ENCODE data around the gene HTR3A. TPM values are rescaled to one million over a fixed set of nuclear protein-coding genes. Genes with fewer than 3 reads are reported as not detected.

Gene HTR3A
- total and polyA plus RNA-seq, 5 experiments from 2014 or later: not detected

DNA sequence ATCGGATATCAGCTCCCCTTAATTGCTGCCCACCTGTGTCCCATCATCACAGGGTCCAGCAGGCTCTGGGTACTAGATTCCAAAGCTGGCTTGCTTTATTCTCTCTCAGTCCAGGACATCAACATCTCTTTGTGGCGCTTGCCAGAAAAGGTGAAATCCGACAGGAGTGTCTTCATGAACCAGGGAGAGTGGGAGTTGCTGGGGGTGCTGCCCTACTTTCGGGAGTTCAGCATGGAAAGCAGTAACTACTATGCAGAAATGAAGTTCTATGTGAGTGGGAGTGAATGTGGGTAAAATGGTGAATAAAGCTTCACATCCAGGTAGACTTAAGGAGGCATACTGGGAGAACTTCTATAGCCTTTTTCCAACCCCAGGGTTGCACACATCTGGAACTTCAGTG lies 11.0 kb downstream of the HTR3A start:
- Mint-ChIP-seq H3K4me1 (no peaks in the 10 kb centered on the region), H3K27ac (no peak overlapping the region), H3K4me3 (no peak overlapping the region), H3K9me3 (no peaks in the 10 kb centered on the region), H3K27me3 (peaks cover 11 to 20% (median 14%) of the 10 kb centered on the region in 5 donors), H3K36me3 (no peaks in the 10 kb centered on the region)
- DNase-seq: no peak
- ATAC-seq: no peak
- POLR2A ChIA-PET: no interaction called here

GRCh38 chr11:113986351-113987140 lies 11.6 kb downstream of the HTR3A start:
- Mint-ChIP-seq H3K27me3 (peaks cover 13 to 25% (median 20%) of the 10 kb centered on the region in 5 donors), H3K4me1 (no peaks in the 10 kb centered on the region)

DNA sequence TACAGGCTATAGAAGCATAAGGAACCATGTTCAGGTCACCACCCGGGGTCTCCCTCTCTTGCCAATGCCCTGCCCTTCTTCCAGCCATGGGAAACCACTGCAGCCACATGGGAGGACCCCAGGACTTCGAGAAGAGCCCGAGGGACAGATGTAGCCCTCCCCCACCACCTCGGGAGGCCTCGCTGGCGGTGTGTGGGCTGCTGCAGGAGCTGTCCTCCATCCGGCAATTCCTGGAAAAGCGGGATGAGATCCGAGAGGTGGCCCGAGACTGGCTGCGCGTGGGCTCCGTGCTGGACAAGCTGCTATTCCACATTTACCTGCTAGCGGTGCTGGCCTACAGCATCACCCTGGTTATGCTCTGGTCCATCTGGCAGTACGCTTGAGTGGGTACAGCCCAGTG lies 14.5 kb downstream of the HTR3A start:
- Mint-ChIP-seq H3K36me3 (no peaks in the 10 kb centered on the region), H3K9me3 (no peaks in the 10 kb centered on the region), H3K27me3 (peaks cover 12 to 48% (median 28%) of the 10 kb centered on the region in 5 donors), H3K27ac (no peak overlapping the region), H3K4me3 (no peak overlapping the region), H3K4me1 (peaks cover 0 to under 1% (median 0%) of the 10 kb centered on the region in 4 donors)
- ATAC-seq (no peak), DNase-seq (no peak)
- POLR2A ChIA-PET: no interaction called here

More at GRCh38 chr11:113986351-113987140, 11.6 kb downstream of the HTR3A start:
- Mint-ChIP-seq H3K9me3 (no peaks in the 10 kb centered on the region), H3K36me3 (no peaks in the 10 kb centered on the region), H3K27ac (peak overlapping the region in 1 of 10 donors; percentile 3), H3K4me3 (no peak overlapping the region)
- no peak for DNase-seq
- POLR2A ChIA-PET: no interaction called here
- no peak for ATAC-seq

DNA sequence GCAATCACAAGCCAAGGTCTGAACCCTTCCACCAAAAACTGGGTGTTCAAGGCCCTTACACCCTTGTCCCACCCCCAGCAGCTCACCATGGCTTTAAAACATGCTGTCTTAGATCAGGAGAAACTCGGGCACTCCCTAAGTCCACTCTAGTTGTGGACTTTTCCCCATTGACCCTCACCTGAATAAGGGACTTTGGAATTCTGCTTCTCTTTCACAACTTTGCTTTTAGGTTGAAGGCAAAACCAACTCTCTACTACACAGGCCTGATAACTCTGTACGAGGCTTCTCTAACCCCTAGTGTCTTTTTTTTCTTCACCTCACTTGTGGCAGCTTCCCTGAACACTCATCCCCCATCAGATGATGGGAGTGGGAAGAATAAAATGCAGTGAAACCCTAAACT lies 15.0 kb downstream of the HTR3A start:
- POLR2A ChIA-PET: no interaction called here
- Mint-ChIP-seq H3K4me1 (peaks cover 0 to 5% (median 3%) of the 10 kb centered on the region in 4 donors), H3K36me3 (no peaks in the 10 kb centered on the region), H3K4me3 (no peak overlapping the region), H3K27ac (no peak overlapping the region), H3K9me3 (no peaks in the 10 kb centered on the region), H3K27me3 (peaks cover 10 to 49% (median 27%) of the 10 kb centered on the region in 5 donors)
- DNase-seq (no peak), ATAC-seq (no peak)

DNA sequence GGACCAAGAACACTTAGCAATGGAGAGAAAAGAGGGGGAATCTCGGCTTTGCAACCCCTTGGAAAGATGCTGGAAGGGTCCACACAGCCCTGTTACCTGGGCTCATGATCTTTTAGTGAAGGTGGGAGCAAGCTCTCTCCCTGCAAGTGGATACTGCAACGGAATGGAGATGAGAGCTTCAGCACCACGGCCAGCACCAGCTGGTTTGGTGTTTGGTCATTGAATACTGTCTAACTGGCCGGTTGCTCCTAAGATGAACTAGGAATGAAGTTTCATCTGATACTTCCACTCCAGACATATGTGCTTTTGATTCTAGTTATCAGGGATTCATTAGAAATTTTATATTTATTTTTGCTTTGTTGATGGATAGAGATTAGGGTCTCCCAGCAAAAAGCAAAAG lies 16.3 kb downstream of the HTR3A start:
- Mint-ChIP-seq H3K27ac (no peak overlapping the region), H3K4me3 (no peak overlapping the region), H3K4me1 (peaks cover 0 to 14% (median 4%) of the 10 kb centered on the region in 4 donors), H3K27me3 (peaks cover 8 to 49% (median 24%) of the 10 kb centered on the region in 5 donors), H3K9me3 (no peaks in the 10 kb centered on the region), H3K36me3 (no peaks in the 10 kb centered on the region)
- peak in 1 of 10 donors; percentile 6 for DNase-seq
- ATAC-seq: no peak
- POLR2A ChIA-PET: no interaction called here

GRCh38 chr11:113991718-113992458 lies 17.0 kb downstream of the HTR3A start:
- POLR2A ChIA-PET: no interaction called here
- H3K4me1 Mint-ChIP-seq: peaks cover 0 to 14% (median 4%) of the 10 kb centered on the region in 4 donors
- ATAC-seq (no peak), DNase-seq (no peak)
- H3K27ac Mint-ChIP-seq: no peak overlapping the region
- peaks cover 8 to 49% (median 24%) of the 10 kb centered on the region in 5 donors for H3K27me3 Mint-ChIP-seq
- no peaks in the 10 kb centered on the region for H3K36me3 Mint-ChIP-seq
- no peak overlapping the region for H3K4me3 Mint-ChIP-seq
- H3K9me3 Mint-ChIP-seq: no peaks in the 10 kb centered on the region

DNA sequence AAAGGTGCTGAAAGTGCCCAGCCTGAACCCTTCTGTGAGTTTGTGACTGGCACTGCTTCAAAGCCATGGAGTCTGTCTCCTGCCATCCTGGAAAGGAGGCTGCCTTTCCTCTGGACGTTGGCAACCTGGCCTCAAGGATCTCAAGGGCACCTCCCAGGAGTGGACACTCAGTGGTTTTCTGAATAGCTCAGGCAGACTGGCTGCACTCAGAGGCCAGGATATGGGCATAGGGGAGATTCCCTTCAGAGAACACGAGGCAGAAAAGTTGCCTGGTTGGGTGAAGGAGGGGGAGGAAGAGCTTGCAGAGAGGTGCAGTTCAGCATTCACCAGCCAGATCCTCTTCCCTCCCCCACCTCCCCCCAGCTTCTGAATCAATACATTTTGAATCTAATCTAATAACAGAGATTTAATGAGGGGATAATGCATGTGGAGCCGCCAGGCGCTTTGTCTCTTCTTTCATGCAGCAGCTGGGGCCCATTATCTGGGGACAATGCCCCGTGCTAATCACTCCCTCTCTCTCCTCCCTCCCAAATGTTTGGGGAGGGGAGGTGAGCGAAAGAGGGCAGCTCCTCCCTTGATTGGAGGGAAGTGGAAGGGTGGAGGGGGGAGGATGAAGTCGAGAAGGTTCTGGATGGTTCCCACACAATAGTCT lies 17.7 kb downstream of the HTR3A start:
- no peaks in the 10 kb centered on the region for H3K9me3 Mint-ChIP-seq
- H3K4me1 Mint-ChIP-seq: peaks cover 0 to 14% (median 4%) of the 10 kb centered on the region in 4 donors
- H3K27me3 Mint-ChIP-seq: peaks cover 8 to 54% (median 27%) of the 10 kb centered on the region in 5 donors

GRCh38 chr11:113994077-113994954 lies 19.4 kb downstream of the HTR3A start:
- POLR2A ChIA-PET: interaction anchor here (1.0 to 2.3 kb wide), 2 partner anchors 185 to 267 kb away, joined by 3 to 9 read pairs; no protein-coding TSS in a partner anchor
- H3K36me3 Mint-ChIP-seq: no peaks in the 10 kb centered on the region
- peaks cover 7 to 58% (median 24%) of the 10 kb centered on the region in 5 donors for H3K27me3 Mint-ChIP-seq
- DNase-seq (peak in 6 of 10 donors; percentile 12 to 47 (median 37)), ATAC-seq (peak in 1 of 2 donors; percentile 39)
- H3K27ac Mint-ChIP-seq: peak overlapping the region in 2 of 10 donors; percentile 25 to 37
- no peaks in the 10 kb centered on the region for H3K9me3 Mint-ChIP-seq
- H3K4me1 Mint-ChIP-seq: peaks cover 0 to 14% (median 4%) of the 10 kb centered on the region in 4 donors
- H3K4me3 Mint-ChIP-seq: no peak overlapping the region

More for the DNA sequence above, 17.7 kb downstream of the HTR3A start:
- ATAC-seq (no peak), DNase-seq (no peak)
- Mint-ChIP-seq H3K27ac (no peak overlapping the region), H3K36me3 (no peaks in the 10 kb centered on the region), H3K4me3 (no peak overlapping the region)
- POLR2A ChIA-PET: no interaction called here

- H3K4me3 Mint-ChIP-seq: no peak overlapping the region
- peaks cover 3 to 37% (median 19%) of the 10 kb centered on the region in 5 donors for H3K27me3 Mint-ChIP-seq
- ATAC-seq (no peak), DNase-seq (no peak)
- H3K9me3 Mint-ChIP-seq: no peaks in the 10 kb centered on the region
- peak overlapping the region in 1 of 10 donors; percentile 16 for H3K27ac Mint-ChIP-seq
- POLR2A ChIA-PET: interaction anchor here (1.2 kb wide), 1 partner anchor 264 kb away, joined by 3 read pairs; no protein-coding TSS in a partner anchor
- H3K36me3 Mint-ChIP-seq: no peaks in the 10 kb centered on the region
- H3K4me1 Mint-ChIP-seq: peaks cover 0 to 14% (median 4%) of the 10 kb centered on the region in 4 donors
Measured at GRCh38 chr11:113997473-113997872, 22.6 kb downstream of the HTR3A start.

- no peaks in the 10 kb centered on the region for H3K36me3 Mint-ChIP-seq
- no peaks in the 10 kb centered on the region for H3K9me3 Mint-ChIP-seq
- H3K4me1 Mint-ChIP-seq: peaks cover 0 to 14% (median 4%) of the 10 kb centered on the region in 4 donors
- POLR2A ChIA-PET: no interaction called here
- H3K4me3 Mint-ChIP-seq: no peak overlapping the region
- H3K27me3 Mint-ChIP-seq: peaks cover 2 to 26% (median 18%) of the 10 kb centered on the region in 5 donors
- H3K27ac Mint-ChIP-seq: no peak overlapping the region
- ATAC-seq: no peak
- no peak for DNase-seq
Measured at GRCh38 chr11:113998574-113998973, 23.7 kb downstream of the HTR3A start.

- H3K4me1 Mint-ChIP-seq: peaks cover 0 to 2% (median under 1%) of the 10 kb centered on the region in 4 donors
- DNase-seq (no peak), ATAC-seq (no peak)
- H3K27me3 Mint-ChIP-seq: peaks cover 2 to 18% (median 15%) of the 10 kb centered on the region in 5 donors
- H3K4me3 Mint-ChIP-seq: no peak overlapping the region
- no peaks in the 10 kb centered on the region for H3K36me3 Mint-ChIP-seq
- no peaks in the 10 kb centered on the region for H3K9me3 Mint-ChIP-seq
- H3K27ac Mint-ChIP-seq: peak overlapping the region in 1 of 10 donors; percentile 22
- POLR2A ChIA-PET: no interaction called here
Measured at GRCh38 chr11:114000526-114000925, 25.6 kb downstream of the HTR3A start.

DNA sequence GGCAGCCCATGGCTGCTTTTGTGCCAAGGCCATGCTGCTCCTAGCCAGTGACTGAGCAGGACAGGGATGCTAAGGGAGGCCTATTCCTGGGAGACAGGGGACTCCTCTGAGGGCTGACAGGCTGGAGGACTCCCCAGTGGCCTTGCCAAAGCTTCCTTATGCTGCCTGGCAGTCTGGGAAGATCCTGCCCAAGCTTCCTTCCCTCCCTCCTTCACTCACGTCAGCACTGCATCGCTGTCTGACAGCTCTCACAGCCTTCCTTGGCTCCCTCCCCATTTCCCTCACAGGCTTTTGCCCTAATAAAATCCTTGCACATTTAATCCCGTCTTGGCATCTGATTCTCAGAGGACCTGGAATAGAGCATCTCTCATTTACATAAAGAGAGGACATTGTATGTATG lies 26.5 kb downstream of the HTR3A start:
- H3K4me3 Mint-ChIP-seq: no peak overlapping the region
- no peak for DNase-seq
- ATAC-seq: no peak
- H3K27me3 Mint-ChIP-seq: peaks cover 2 to 18% (median 14%) of the 10 kb centered on the region in 5 donors
- no peaks in the 10 kb centered on the region for H3K36me3 Mint-ChIP-seq
- H3K4me1 Mint-ChIP-seq: no peaks in the 10 kb centered on the region
- POLR2A ChIA-PET: interaction anchor here (0.5 kb wide), 1 partner anchor 44 kb away, joined by 3 read pairs; no protein-coding TSS in a partner anchor
- H3K9me3 Mint-ChIP-seq: no peaks in the 10 kb centered on the region
- no peak overlapping the region for H3K27ac Mint-ChIP-seq

Data from naive thymus-derived CD8-positive, alpha-beta T cell (primary cell).